DMS 273 treated with DMSO at 0.1 percent for 48 hours (cell line): Measurements from ENCODE around the gene GLIPR1L2.
"Not testable (repeated sequence)": the region's sequence is repeated elsewhere in the genome, so short reads cannot be mapped to it uniquely, and the experiment has no call there.

Experiments
- DNase-seq: peaks from one replicate; lab custom pipeline; 2025; lab: John Stamatoyannopoulos, UW

The GLIPR1L2 gene

DNA sequence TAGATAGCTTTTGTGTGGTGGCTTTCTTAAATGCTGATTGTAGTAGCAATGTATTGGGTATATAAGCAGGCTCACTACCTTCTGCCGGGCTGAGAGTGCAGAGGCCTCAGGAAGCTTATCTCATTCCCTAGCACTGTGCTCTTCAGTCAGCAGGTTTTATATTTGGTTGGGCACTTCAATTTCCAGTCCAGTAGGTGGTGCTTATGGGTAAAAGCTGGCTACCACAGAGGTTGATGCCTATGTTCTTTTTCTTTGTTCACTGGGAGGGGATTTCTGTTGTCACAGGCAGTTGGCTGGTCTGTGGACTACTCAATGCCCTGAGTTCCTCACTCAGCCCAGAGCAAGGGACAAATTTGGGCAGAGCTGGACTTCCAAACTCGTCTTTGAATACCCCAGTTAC is 46.7 kb downstream of the GLIPR1L2 start:
- DNase-seq: no peak

DNA sequence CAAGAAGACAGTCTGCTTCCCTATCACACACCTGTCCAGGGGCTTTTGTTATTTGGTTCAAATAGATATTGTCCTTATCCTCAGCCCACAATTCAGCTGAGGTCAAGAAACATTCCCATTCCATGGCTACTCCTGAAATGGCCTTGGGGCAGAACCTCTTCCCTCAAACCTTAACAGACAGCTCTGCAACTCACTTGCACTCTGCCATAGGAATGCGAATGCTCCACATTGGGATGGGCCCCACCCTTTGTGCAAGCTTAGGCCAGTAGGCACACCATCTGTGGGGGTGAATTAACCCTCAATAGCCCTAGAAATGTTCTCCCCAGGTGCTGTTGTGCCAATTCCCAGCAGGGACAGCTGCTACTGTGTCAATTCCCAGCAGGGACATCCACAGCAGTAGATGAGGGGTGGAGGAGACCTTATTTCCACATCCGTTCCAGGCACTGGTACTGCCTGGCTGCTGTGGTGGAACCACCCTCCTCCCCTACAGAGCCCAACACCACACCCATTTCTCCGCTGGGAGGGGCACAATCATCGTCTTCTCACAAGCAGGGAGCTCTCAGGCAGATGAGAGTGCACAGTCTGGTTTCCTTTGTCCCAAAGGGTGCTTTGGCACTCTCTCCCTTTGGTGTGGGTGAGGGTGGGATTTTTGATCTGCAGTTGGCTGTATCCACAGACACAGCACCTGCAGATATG is 47.3 kb downstream of the GLIPR1L2 start:
- DNase-seq: no peak

DNA sequence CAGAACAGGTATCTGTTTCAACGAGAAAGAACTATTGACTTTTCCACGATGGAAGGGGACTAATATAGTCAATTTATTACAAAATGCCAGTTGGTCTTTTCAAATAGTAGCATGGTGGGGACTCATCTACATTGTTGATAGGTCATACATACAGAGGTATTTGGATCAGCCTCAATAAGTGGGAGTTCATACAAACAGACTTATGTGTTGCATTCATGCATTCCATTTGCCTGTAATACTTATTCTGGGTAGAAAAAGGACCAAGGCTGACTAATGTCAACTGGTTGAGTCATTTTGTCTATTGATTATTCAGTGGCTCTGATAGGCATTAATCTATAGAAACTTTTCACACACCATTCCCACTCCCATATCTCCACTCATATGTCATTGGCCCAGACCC is 48.2 kb downstream of the GLIPR1L2 start:
- DNase-seq: no peak

DNA sequence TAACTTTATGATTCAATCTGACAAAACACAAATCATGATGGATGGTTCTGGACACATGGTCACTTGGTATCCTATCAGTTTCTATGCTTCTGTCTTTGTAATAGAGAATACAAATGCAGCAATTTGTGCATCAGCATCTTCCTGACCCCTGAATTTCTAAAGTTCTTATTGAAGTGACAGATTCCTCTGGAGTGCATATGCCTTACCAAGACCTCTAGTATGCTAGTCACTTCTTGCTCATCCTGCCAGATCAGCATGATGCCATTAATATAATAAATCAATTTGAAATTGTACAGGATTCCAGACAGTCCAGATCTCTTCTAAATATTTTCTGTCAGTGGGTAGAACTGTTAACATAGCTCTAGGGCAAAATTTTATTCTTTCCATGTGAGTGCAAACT is 49.0 kb downstream of the GLIPR1L2 start:
- no peak for DNase-seq

DNA sequence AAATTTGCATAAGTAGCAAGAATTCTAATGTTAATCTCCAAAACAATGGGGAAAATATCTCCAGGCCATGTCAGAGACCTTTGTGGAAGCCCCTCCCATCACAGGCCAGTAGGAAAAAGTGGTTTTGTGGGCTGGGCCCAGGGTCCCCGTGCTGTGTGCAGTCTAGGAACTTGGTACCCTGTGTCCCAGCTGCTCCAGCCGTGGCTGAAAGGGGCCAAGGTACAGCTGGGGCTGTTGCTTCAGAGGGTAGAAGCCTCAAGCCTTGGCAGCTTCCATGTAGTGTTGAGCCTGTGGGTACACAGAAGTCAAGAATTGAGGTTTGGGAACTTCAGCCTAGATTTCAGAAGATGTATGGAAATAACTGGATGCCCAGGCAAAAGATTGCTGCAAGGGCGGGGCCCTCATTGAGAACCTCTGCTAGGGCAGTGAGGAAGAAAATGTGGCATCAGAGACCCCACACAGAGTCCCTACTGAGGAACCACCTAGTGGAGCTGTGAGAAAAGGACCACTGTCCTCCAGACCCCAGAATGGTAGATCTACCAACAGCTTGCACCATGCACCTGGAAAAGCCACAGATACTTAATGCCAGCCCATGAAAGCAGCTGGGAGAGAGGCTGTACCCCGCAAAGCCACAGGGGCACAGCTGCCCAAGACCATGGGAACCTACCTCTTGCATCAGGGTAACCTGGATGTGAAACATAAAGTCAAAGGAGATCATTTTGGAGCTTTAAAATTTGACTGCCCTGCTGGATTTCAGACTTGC is 51.0 kb downstream of the GLIPR1L2 start:
- DNase-seq: not testable (repeated sequence)

DNA sequence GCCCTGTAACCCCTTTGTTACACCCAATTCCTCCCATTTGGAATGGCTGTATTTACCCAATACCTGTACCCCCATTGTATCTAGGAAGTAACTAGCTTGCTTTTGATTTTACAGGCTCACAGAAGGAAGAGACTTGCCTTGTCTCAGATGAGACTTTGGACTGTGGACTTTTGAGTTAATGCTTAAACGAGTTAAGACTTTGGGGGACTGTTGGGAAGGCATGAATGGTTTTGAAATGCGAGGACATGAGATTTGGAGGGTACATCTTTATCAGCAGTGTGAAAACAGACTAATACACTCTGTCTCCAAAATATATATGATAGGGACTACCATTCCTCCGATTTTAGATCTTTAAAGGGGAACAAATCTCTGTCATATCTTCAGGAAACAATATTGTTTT is 51.6 kb downstream of the GLIPR1L2 start:
- not testable (repeated sequence) for DNase-seq

DNA sequence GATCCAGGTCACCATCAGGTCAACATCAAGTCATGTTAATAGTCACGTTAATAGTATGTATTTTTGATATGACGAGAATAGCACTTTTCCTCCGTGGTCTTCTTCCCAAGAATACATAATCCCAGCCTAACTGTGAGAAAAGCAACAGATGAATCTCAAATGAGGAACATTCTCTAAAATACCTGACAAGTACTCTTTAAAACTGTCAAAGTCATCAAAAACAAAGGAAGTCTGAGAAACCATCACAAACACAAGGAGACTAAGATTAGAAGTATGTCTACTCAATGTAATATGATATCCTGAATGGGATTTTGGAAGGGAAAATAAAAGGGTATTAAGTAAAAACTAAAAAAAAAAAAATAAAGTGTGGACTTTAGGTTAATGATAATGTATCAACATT is 52.8 kb downstream of the GLIPR1L2 start:
- DNase-seq: no peak

DNA sequence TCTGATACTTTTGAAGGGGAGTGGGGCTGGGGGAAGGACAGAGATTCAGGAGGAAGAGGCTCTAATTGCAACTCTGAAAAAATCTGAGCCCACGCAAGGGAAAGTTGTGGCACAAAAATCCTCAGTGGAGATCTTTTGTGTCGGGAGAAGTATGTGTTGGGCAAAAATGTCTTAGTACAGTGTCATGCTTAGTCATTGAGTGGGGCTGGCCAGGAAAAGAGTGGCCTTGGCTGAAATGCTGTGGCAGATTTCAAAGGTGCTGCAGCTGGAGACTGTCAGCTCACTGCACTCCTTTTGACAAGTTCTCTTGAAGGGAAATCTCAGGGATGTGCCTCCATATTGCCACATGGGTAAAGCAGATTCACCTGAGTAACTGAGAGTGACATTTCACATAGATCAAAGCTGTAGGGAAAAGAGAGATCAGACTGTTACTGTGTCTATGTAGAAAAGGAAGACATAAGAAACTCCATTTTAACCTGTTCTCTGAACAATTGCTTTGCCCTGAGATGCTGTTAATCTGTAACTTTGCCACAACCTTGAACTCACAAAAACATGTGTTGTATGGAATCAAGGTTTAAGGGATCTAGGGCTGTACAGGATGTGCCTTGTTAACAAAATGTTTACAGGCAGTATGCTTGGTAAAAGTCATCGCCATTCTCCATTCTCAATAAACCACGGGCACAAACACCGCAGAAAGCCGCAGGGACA is 53.7 kb downstream of the GLIPR1L2 start:
- DNase-seq: no peak

DNA sequence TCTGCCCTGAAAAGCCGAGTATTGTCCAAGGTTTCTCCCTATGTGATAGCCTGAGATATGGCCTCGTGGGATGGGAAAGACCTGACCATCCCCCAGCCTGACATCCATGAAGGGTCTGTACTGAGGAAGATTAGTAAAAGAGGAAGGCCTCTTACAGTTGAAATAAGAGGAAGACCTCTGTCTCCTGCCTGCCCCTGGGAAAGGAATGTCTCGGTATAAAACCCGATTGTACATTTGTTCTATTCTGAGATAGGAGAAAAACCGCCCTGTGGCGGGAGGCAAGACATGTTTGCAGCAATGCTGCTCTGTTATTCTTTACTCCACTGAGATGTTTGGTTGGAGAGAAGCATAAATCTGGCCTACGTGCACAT is 54.2 kb downstream of the GLIPR1L2 start:
- DNase-seq: not testable (repeated sequence)

DNA sequence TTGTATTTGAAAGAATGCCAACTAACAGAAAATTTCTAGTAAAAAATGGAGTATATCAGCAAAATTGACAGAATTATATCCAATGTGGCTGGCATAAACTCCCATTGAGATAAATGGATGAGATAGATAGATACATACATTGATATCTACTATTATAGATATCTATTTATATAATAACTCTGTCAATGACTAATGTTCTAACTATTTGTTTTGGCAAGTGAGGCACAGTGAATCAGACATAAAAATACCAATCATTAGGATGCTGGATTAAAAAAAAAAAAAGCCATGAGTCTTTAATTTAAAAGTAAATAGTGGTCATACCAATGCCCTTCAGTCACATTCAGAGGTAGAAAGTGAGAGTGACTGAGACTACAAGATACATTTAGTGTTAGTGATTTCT is 56.0 kb downstream of the GLIPR1L2 start:
- no peak for DNase-seq

DNA sequence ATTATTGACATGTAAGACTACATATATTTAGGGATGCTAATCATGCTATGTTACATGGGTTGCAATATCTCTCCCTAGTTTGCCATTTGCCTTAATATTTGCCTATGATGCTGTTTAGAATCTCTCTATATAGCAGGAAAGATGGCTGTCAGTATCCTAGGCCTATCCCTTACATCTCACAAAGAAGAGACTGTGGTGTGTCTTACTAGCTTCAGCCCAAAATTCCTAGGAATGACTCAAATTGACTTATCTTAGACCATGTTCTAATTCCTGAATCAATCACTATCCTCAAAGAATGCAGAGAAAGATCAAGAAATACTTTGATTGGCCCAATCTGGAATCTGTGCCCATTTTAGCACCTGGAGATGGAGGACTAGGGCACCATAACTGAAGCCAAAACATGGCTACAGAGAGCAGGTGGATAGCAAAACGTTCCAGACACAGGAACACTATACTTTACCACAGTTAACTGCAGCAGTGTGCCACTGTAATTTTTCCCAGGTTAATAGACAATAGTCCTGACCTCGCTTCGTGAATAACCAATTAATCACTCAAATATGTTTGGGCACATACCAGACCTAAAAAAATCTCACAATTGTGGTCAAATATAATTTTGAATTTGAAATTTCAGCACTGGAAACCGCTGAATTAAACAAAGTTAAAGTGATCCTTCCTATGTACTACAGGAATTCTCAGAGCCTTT is 57.0 kb downstream of the GLIPR1L2 start:
- no peak for DNase-seq

DNA sequence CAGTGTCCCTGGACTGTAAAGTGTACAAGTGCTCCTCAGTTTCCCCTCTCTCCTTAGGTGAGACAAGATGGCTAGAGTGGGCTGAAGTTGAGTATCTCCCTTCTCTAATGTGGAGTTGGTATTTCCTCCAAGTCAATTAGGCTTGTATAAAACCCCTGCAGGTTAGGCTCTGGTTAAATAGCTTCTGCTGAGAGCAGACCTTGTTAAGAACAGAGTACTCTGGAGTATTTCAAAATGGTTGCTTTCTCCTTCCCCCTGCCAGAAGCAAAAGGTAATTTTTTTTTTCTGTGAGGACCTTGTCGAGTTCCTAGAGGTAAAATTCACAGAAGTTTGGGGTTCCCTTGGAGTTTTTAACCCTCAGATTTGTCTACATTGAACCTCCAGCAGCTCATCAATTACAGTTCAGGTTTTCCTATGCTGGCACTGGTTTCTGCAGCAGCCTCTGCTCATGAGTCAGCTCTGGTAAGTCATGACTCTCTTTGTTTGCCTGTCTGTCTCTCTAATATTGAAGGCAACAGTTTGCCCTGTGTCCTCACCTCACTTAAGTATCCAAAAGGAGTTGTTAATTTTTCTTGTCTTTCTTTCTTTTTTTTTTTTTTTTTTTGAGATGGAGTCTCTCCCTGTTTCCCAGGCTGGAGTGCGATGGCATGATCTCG is 61.9 kb downstream of the GLIPR1L2 start:
- no peak for DNase-seq

DNA sequence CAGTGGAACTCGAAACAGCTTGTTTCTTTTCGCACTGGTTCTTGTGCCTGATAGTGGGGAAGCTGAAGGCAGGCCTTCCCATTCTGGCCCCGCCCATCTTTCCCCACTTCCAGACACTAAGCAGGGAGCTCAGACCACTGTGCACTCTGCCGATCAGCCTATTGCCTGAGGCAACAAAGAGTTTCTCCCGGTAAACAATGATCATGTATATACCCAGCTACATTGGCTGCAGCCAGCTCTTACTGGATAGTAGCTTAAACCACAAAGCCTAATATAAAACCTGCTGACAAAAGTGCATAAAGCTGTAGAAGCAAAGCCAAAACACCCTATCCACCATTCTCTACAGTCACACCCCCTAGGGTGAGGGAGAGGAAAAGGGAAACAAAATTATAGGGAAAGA is 65.0 kb downstream of the GLIPR1L2 start:
- no peak for DNase-seq

DNA sequence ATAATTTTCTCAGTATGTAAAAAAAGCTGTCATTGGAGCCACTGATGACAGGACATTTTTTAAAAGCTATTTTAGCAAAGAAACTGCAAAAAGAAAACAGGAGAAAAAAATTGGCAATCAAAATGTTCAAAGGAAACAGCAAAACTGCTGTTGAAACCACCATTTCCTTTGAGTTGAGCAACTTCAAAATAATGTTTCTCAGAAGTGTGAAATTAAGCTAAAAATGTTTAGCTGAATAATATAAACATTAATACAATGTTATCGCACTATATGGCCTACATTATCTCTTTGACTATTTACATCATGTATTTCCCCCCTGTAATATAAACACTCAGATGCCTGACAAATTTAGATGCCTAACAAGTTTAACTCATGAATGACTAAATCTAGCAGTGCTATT is 66.3 kb downstream of the GLIPR1L2 start:
- DNase-seq: no peak

DNA sequence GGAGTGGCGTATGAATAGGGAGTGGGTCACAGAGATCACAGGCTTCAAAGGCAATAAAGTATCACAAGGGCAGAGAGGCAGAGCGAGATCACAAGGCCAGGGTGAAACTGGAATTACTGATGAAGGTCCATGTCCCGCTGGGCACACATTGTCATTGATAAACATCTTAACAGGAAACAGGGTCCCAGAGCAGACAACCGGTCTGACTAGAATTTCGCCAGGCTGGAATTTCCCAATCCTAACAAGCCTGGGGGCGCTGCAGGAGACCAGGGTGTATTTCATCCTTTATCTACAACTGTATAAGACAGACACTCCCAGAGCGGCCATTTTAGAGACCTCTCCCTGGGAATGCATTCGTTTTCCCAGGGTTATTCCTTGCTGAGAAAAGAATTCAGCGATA is 67.0 kb downstream of the GLIPR1L2 start:
- DNase-seq: not testable (repeated sequence)

DNA sequence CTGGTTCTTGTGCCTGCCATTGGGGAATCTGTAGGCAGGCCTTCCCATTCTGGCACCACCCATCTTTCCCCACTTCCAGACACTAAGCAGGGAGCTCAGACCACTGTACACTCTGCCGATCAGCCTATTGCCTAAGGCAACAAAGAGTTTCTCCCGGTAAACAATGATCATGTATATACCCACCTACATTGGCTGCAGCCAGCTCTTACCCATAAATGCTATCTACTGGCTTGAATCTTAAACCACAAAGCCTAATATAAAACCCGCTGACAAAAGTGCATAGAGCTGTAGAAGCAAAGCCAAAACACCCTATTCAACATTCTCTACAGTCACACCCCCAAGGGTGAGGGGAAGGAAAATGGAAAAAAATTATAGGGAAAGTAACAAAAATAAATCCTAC is 68.9 kb downstream of the GLIPR1L2 start:
- no peak for DNase-seq

DNA sequence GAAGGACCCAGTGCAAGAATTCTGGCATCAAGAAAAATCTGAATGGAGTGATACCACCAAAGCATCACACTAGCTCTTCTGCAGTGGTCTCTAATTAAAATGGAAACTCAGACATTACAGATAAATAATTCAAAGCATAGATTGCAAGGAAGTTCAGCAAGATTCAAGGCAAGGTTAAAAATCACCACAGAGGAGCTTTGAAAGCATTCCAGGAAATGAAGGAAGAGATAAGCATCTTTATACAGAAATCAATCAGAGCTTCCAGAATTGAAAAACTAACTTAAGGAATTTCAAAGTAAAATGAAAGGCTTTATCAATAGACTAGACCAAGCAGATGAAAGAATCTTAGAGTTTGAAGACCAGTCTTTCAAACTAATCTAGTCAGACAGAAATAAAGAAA is 69.3 kb downstream of the GLIPR1L2 start:
- no peak for DNase-seq

DNA sequence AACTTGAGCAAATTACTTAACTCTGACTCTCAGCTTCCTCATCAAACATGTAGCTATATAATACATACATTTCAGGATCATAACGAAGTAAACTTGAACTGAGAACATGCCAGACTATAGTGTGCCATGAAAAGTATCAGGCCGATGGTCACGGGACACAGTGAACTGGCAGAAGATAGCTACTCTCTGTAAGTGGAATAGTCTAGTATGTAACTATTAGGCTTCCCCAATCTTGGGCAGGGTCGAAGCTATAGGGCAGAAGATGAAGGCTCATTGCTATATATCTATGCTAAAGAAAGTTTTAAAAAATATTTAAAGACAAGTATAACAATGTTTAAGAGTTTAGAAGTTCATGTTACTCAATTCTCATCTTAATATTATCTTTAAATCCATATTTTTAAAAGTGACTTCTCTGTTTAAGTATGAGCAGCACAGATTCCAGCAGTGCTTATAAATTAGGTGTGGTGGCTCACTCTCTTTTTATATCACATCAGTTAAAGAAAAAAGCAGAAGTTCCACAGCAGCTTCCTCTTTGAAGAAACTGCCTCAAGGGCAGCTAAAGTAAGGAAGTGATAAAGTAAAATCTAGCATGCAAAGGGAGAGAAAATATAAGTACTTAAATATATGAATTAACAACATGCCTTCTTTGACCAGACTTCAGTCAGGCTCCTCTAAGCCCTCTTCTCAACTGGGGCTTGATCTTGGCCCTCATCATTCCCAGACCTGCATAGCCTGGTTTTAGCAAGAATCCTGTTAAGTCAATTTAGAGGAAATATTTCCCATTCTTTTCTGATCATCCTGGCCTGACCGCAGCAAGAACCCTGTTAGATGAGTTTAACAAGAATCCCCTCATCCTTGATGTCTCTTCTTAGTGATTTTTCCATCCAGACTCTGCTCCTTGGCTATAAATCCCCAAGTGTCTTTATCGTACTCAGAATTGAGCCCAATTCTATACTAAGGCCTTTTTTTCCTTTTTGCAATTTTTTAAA is 81.3 kb downstream of the GLIPR1L2 start:
- no peak for DNase-seq

DNA sequence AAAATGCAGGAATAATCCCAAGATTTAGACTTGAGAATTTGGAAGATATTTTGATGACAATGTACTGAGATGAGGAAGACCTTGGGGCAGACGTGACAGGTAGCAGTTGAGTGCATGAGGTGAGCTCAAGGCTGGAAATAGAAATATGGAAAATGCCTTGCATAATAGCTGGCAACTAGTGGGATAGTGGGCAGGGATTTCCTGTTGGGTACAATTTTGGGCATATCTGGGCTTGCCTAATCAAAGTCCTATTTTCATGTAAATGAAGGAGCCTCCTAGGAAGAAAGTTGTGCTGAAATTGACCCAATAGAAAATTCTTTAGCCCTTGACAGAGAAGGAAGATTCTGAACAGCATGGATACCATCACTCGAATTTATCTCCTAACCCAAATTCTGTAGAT is 83.2 kb downstream of the GLIPR1L2 start:
- DNase-seq: no peak

DNA sequence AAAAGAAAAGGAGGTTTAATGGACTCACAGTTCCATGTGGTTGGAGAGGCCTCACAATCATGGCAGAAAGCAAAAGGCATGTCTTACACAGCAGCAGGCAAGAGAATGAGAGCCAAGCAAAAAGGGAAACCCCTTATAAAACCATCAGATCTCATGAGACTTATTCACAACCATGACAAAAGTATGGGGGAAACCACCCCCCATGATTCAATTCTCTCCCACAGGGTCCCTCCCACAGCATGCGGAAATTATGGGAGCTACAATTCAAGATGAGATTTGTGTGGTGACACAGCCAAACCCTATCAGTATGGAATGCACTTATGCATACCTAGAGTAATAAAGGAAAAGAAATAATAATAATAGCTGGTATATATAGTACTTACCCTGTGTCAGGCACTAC is 85.2 kb downstream of the GLIPR1L2 start:
- no peak for DNase-seq

DNA sequence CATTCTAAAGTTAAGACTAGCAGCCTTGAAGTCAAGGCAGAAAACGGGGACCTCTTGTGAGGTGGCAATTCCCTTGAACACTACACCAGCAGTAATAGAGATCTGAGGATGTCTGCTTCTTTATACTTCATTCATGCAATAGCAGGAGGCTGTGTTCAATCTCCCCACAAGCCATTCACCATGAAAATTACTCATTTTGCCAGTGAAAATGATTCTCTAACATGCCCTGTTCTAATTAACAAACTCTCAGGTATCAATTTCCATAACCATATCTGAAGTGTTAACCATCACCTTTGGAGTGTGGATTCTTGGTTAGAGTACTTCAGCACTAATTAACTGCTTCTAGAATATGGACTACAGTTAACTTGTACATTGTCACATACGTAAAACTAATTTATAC is 86.2 kb downstream of the GLIPR1L2 start:
- no peak for DNase-seq
